HTERT RPE-1 (cell line): ENCODE results near the gene XDH.

Experiments used
- in situ Hi-C: fragments of 300-500 bp; cut with MboI; formaldehyde crosslinking; loops from 4 replicates; pipeline ENCODE4 v1.14.3; 2020; ENCODE audit warnings: low sequenced_read_pairs

XDH gene

GRCh38 chr2:31414601-31415241 lies at the start of gene XDH:
TSS of gene XDH (minus strand) at chr2:31414742. CDS start at chr2:31414666, 76 bp downstream.
- in situ Hi-C loops, result no loop called here

- in situ Hi-C loops, result no loop called here
Observed at GRCh38 chr2:31457651-31458050, 43.1 kb upstream of the XDH start.

DNA sequence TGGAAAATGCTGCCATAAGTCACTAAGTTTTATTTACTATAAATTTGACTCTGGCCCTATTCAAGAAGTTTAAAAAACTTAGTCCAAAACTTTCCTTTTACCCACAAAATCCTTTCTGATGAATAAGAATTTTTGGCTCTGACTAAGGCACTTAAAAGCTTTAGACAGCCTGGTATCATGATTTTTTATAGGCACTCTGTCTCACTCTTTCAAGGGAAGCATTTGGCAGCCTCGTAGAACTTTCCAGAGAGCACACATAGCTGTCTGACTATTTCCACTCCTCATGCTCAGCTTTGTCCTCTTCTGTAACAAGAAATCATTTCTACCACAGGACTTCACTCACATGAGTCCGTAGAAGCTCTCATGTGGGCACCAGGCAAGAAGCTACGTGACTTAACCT lies 32.3 kb upstream of the XDH start:
- in situ Hi-C loops, result no loop called here

DNA sequence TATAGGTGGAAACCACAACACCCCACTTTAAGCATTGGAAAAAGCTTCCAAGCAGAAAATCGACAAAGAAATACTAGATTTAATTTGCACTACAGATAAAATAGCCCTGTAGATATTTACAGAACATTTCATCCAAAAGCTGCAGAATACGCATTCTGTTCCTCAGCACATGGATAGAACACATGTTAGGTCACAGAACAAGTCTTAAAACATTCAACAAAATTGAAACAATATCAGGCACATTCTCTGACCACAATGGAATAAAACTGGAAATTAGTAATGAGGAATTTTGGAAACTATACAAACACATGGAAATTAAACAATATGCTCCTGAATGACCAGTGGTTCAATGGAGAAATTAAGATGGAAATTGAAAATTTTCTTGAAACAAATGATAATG lies 27.8 kb upstream of the XDH start:
- in situ Hi-C loops, result no loop called here

GRCh38 chr2:31440764-31441163 lies 26.2 kb upstream of the XDH start:
- in situ Hi-C loops, result no loop called here

GRCh38 chr2:31434911-31435310 lies 20.4 kb upstream of the XDH start:
- in situ Hi-C loops, result no loop called here

GRCh38 chr2:31433541-31433940 lies 19.0 kb upstream of the XDH start:
- in situ Hi-C loops, result no loop called here

DNA sequence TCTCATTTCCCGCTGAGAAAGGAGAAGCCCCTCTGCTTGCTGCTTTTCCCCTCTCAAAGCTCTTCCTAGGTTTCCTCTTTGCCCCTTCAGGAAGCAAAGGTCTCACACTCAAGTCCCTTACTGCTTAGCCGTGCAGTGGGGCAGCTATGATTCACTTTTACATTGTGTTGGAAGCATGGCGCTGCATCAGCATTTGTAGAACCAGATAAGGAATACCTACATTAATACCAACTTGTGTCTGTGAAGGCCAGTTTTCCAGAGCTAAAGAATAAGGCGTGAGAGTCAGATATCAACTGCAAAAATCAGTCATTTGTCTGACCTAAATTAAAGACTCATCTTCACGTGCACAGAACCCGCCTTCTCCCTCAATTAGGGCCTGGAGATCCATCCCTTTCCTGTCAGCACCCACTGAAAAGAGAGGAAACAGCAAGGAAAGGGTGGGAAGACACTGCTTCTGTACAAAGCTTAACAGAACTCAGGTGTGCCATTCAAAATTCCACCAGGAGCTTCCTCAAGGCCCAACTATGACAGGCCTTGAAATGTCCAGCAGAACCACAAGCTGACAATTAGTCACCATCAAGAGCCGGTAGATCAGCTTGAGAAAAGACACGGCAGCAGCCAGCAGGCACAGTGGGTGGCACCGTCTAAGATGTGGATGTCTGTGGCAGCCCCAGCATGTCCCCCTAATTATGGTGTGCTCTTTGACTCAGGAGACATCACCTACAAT lies 16.1 kb upstream of the XDH start:
- in situ Hi-C loops, result no loop called here

- in situ Hi-C loops, result no loop called here
Observed at GRCh38 chr2:31429759-31430438, 15.4 kb upstream of the XDH start.

DNA sequence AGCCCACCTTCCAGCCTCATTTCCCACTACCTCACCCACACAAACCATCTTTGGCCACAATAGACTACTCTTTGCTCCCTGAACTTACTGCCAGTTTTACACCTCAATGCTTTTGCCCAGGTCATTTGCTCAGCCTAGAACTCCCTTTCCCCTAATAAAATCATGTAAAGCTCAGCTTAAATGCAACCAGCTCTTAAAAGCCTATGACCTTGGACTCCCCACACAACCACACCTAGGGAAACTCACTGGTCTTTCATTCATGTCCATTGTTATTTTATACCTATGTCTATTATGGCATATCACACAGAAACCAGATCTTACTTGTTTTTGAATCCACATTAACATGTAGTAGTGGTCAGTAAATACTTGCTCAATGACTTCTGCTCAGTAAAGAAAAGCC lies 14.5 kb upstream of the XDH start:
- in situ Hi-C loops, result no loop called here

- in situ Hi-C loops, result no loop called here
Observed at GRCh38 chr2:31428001-31428418, 13.5 kb upstream of the XDH start.

- in situ Hi-C loops, result no loop called here
Observed at GRCh38 chr2:31426096-31426495, 11.6 kb upstream of the XDH start.

DNA sequence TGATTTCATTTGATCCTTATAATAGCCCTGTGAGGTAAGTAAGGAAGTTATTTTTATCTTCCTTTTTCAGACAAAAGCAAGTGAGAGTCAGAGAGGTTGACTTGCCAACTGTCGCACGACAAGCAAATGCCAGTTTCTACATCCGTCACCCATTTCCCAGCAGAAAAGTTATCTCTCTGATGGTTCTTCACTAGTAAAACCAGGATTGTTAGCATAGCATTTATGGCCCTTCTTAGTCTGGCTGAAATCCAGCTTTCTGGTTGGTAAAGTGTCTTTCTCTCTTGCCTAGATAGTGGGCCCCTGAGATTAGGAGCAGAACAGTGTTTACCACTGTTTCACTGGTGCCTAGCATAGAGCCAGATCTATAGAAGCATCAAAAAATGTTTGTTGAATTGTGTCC lies 7.1 kb upstream of the XDH start:
- in situ Hi-C loops, result no loop called here

- in situ Hi-C loops, result no loop called here
Observed at GRCh38 chr2:31420936-31421335, 6.4 kb upstream of the XDH start.

DNA sequence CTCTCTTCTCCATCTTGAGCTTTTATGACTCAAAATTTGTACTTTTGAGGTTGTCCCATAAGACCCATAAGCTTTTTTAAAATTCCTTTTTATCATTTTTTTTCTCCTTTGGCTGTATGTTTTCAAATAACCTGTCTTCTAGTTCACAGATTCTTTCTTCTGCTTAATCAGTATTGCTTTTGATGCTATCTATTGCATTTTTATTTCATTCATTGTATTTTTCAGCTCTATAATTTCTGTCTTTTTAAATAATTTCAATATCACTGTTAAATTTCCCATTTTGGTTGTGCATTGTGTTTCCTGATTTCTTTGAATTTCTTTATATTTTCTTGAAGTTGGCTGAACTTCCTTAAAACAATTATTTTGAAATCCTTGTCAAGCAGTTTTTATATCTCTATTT lies 4.8 kb upstream of the XDH start:
- in situ Hi-C loops, result no loop called here

DNA sequence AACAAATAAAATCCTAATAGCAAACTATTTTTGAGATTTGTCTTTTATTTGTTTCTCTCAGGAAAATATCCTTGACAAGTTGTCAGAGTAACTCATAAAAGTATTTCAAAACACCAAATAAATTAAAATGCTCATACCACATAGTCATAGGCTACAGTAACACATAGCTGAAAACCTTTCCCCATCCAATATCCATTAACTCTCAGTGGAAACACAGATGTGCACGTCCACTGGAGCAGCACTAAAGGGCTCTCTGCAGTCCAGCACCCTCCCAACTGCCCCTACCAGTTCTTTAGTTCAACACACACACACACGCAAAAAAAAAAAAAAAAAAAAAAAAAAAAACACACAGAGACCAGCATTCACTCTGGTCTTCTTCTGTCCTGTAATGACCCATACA lies 879 bp upstream of the XDH start:
- in situ Hi-C loops, result no loop called here

GRCh38 chr2:31413862-31414550 lies 536 bp downstream of the XDH start:
- in situ Hi-C loops, result no loop called here

GRCh38 chr2:31413025-31413424 lies 1.5 kb downstream of the XDH start:
- in situ Hi-C loops, result no loop called here

GRCh38 chr2:31411771-31412170 lies 2.8 kb downstream of the XDH start:
- in situ Hi-C loops, result no loop called here

GRCh38 chr2:31406593-31407385 lies 7.8 kb downstream of the XDH start:
- in situ Hi-C loops, result no loop called here

GRCh38 chr2:31404827-31405226 lies 9.7 kb downstream of the XDH start:
- in situ Hi-C loops, result no loop called here
